ENCODE results near the gene APOA5.
A peak's percentile ranks its signal among the peaks of the same experiment; 100 is the strongest.
"Not testable (repeated sequence)": the region's sequence is repeated elsewhere in the genome, so short reads cannot be mapped to it uniquely, and the experiment has no call there.

APOA5 gene

GRCh38 chr11:116791813-116792143 lies at the start of gene APOA5:
Gene APOA5, minus strand, starts transcription at chr11:116791879. Its CDS starts 19 bp downstream, at chr11:116791860.
- DNase-seq = no peak

GRCh38 chr11:116840746-116841296 lies 49.1 kb upstream of the APOA5 start:
- no peak for DNase-seq

GRCh38 chr11:116840224-116840745 lies 48.6 kb upstream of the APOA5 start:
- no peak for DNase-seq

GRCh38 chr11:116838321-116839084 lies 46.8 kb upstream of the APOA5 start:
- DNase-seq = no peak

GRCh38 chr11:116837231-116838091 lies 45.8 kb upstream of the APOA5 start, which contains the start of gene APOA1:
Gene APOA1, minus strand, starts transcription at chr11:116837622. Its CDS starts 235 bp downstream, at chr11:116837387.
- DNase-seq = no peak

- DNase-seq = no peak
Measured at GRCh38 chr11:116836632-116836991, 44.9 kb upstream of the APOA5 start.

GRCh38 chr11:116835791-116836631 lies 44.3 kb upstream of the APOA5 start:
- peak; percentile 89 for DNase-seq

- no peak for DNase-seq
Measured at GRCh38 chr11:116835042-116835772, 43.5 kb upstream of the APOA5 start.

- not testable (repeated sequence) for DNase-seq
Measured at GRCh38 chr11:116834535-116835041, 42.9 kb upstream of the APOA5 start.

- no peak for DNase-seq
Measured at GRCh38 chr11:116833816-116834534, 42.3 kb upstream of the APOA5 start.

- no peak for DNase-seq
Measured at GRCh38 chr11:116833491-116833815, 41.8 kb upstream of the APOA5 start.

GRCh38 chr11:116832350-116833290 lies 40.9 kb upstream of the APOA5 start:
- DNase-seq = no peak

- no peak for DNase-seq
Measured at GRCh38 chr11:116831790-116832349, 40.2 kb upstream of the APOA5 start.

- no peak for DNase-seq
Measured at GRCh38 chr11:116830184-116830912, 38.7 kb upstream of the APOA5 start.

- DNase-seq = no peak
Measured at GRCh38 chr11:116829525-116830183, 38.0 kb upstream of the APOA5 start, which contains the start of gene APOC3. Gene APOC3, plus strand, starts transcription at chr11:116829907. Its CDS starts 676 bp downstream, at chr11:116830583.

- no peak for DNase-seq
Measured at GRCh38 chr11:116828632-116829524, 37.2 kb upstream of the APOA5 start.

GRCh38 chr11:116827461-116827860 lies 35.8 kb upstream of the APOA5 start:
- no peak for DNase-seq

All from HCEC 1CT (cell line).